GM12875 (cell line): Measurements from ENCODE around the gene RAB19.

ENCODE experiments used
- H3K4me3 ChIP-seq: one replicate; pipeline ENCODE4 v1.5.1; 2011; ENCODE audit warnings: low read depth, low read length, control low read depth
- CTCF ChIP-seq: IDR thresholded peaks from 2 replicates; pipeline ENCODE4 v1.5.1; 2011; ENCODE audit warnings: low read depth, mild to moderate bottlenecking, control low read depth, inconsistent platforms, low read length, moderate library complexity, borderline replicate concordance; ENCODE audit not compliant: insufficient read depth

RAB19 gene

GRCh38 chr7:140421521-140421920, 17.7 kb downstream of the RAB19 start:
- no peak overlapping the region for H3K4me3 ChIP-seq
- TF ChIP-seq CTCF: no peak

GRCh38 chr7:140423501-140423900, 19.6 kb downstream of the RAB19 start:
- no peak for TF ChIP-seq CTCF
- no peak overlapping the region for H3K4me3 ChIP-seq

- TF ChIP-seq CTCF: no peak
- H3K4me3 ChIP-seq: no peak overlapping the region
These were observed 21.9 kb downstream of the RAB19 start for GRCh38 chr7:140425718-140426117.

- no peak overlapping the region for H3K4me3 ChIP-seq
- TF ChIP-seq CTCF: no peak
These were observed 22.3 kb downstream of the RAB19 start for GRCh38 chr7:140426130-140426529.

- no peak for TF ChIP-seq CTCF
- H3K4me3 ChIP-seq: no peak overlapping the region
These were observed 29.5 kb downstream of the RAB19 start for GRCh38 chr7:140433396-140433795.

- TF ChIP-seq CTCF: no peak
- no peak overlapping the region for H3K4me3 ChIP-seq
These were observed 31.5 kb downstream of the RAB19 start for GRCh38 chr7:140435252-140435895.

GRCh38 chr7:140439359-140439758, 35.5 kb downstream of the RAB19 start:
- no peak overlapping the region for H3K4me3 ChIP-seq
- no peak for TF ChIP-seq CTCF
